ENCODE data around the gene GIGYF1.
A peak's percentile ranks its signal among the peaks of the same experiment; 100 is the strongest.
"Not testable (repeated sequence)": the region's sequence is repeated elsewhere in the genome, so short reads cannot be mapped to it uniquely, and the experiment has no call there.

Gene GIGYF1

GRCh38 chr7:100694098-100694745 is at the start of gene GIGYF1:
Gene GIGYF1 (minus strand): TSS chr7:100694250. CDS start chr7:100688238, 6,012 bp downstream.
- peak in 1 of 3 donors; percentile 60 for DNase-seq (ENCODE audit: low read depth in 2 of 3, low spot score in 1 of 3)

- no peak for DNase-seq (ENCODE audit: low read depth in 2 of 3, low spot score in 1 of 3)
Measured at GRCh38 chr7:100739934-100740333, 45.9 kb upstream of the GIGYF1 start.

GRCh38 chr7:100736671-100737070 is 42.6 kb upstream of the GIGYF1 start:
- DNase-seq (ENCODE audit: low read depth in 2 of 3, low spot score in 1 of 3), result no peak

- no peak for DNase-seq (ENCODE audit: low read depth in 2 of 3, low spot score in 1 of 3)
Measured at GRCh38 chr7:100735730-100736129, 41.7 kb upstream of the GIGYF1 start.

- no peak for DNase-seq (ENCODE audit: low read depth in 2 of 3, low spot score in 1 of 3)
Measured at GRCh38 chr7:100731937-100732636, 38.0 kb upstream of the GIGYF1 start.

GRCh38 chr7:100730136-100730800 is 36.2 kb upstream of the GIGYF1 start:
- DNase-seq (ENCODE audit: low read depth in 2 of 3, low spot score in 1 of 3), result no peak

- DNase-seq (ENCODE audit: low read depth in 2 of 3, low spot score in 1 of 3), result no peak
Measured at GRCh38 chr7:100728196-100728595, 34.1 kb upstream of the GIGYF1 start.

- no peak for DNase-seq (ENCODE audit: low read depth in 2 of 3, low spot score in 1 of 3)
Measured at GRCh38 chr7:100726996-100727761, 33.1 kb upstream of the GIGYF1 start.

GRCh38 chr7:100724364-100724763 is 30.3 kb upstream of the GIGYF1 start:
- not testable (repeated sequence) for DNase-seq (ENCODE audit: low read depth in 2 of 3, low spot score in 1 of 3)

GRCh38 chr7:100723732-100724275 is 29.8 kb upstream of the GIGYF1 start:
- no peak for DNase-seq (ENCODE audit: low read depth in 2 of 3, low spot score in 1 of 3)

GRCh38 chr7:100722480-100723212 is 28.6 kb upstream of the GIGYF1 start:
- DNase-seq (ENCODE audit: low read depth in 2 of 3, low spot score in 1 of 3), result no peak

GRCh38 chr7:100721505-100721812 is 27.4 kb upstream of the GIGYF1 start:
- no peak for DNase-seq (ENCODE audit: low read depth in 2 of 3, low spot score in 1 of 3)

- DNase-seq (ENCODE audit: low read depth in 2 of 3, low spot score in 1 of 3), result no peak
Measured at GRCh38 chr7:100720671-100721504, 26.8 kb upstream of the GIGYF1 start.

- no peak for DNase-seq (ENCODE audit: low read depth in 2 of 3, low spot score in 1 of 3)
Measured at GRCh38 chr7:100720279-100720670, 26.2 kb upstream of the GIGYF1 start, which contains the start of gene EPO. Gene EPO (plus strand): TSS chr7:100720468. CDS start chr7:100720981, 513 bp downstream.

GRCh38 chr7:100719523-100720278 is 25.7 kb upstream of the GIGYF1 start:
- DNase-seq (ENCODE audit: low read depth in 2 of 3, low spot score in 1 of 3), result no peak

GRCh38 chr7:100717073-100717472 is 23.0 kb upstream of the GIGYF1 start:
- DNase-seq (ENCODE audit: low read depth in 2 of 3, low spot score in 1 of 3), result not testable (repeated sequence)

- no peak for DNase-seq (ENCODE audit: low read depth in 2 of 3, low spot score in 1 of 3)
Measured at GRCh38 chr7:100714725-100715124, 20.7 kb upstream of the GIGYF1 start.

GRCh38 chr7:100711369-100711768 is 17.3 kb upstream of the GIGYF1 start:
- DNase-seq (ENCODE audit: low read depth in 2 of 3, low spot score in 1 of 3), result no peak

- no peak for DNase-seq (ENCODE audit: low read depth in 2 of 3, low spot score in 1 of 3)
Measured at GRCh38 chr7:100710452-100710851, 16.4 kb upstream of the GIGYF1 start.
